Psoas muscle (tissue), 8 donors: ENCODE measurements around the gene COG1. TPM values are rescaled to one million over a fixed set of nuclear protein-coding genes. Genes with fewer than 3 reads are reported as not detected.

Experiments used
- ATAC-seq, 4 donors: fragments of 200-7000 bp; cut with Tn5 transposase; one replicate each; pipeline ENCODE4 v1.9.1; 2020; ENCODE audit warnings: moderate library complexity in 3 of 4, mild to moderate bottlenecking in 2 of 4
- DNase-seq, 2 donors: peaks; one replicate each; pipeline ENCODE4 v3.0.0-alpha.2; 2020
- H3K27ac ChIP-seq: fragments of 200-600 bp; one replicate; pipeline ENCODE4 v1.8.0; 2022
- H3K27me3 ChIP-seq, 3 donors: fragments of 200-600 bp in 1 of 3; one replicate each; pipeline versions ENCODE4 v1.6.1 to v1.8.0; 2013 to 2022; ENCODE audit warnings: low read length in 2 of 3, mild to moderate bottlenecking in 2 of 3, moderate library complexity in 1 of 3; ENCODE audit not compliant: insufficient read depth in 3 of 3
- H3K36me3 ChIP-seq, 2 donors: fragments of 200-600 bp in 1 of 2; one replicate each; pipeline versions ENCODE4 v1.6.1 to v1.8.0; 2013 to 2022; ENCODE audit warnings: low read depth in 1 of 2, mild to moderate bottlenecking in 1 of 2, moderate library complexity in 1 of 2; ENCODE audit not compliant: insufficient read depth in 1 of 2
- H3K4me1 ChIP-seq: fragments of 200-600 bp; one replicate; pipeline ENCODE4 v1.8.0; 2022
- H3K4me3 ChIP-seq: fragments of 200-600 bp; one replicate; pipeline ENCODE4 v1.8.0; 2022; ENCODE audit warnings: mild to moderate bottlenecking
- H3K9me3 ChIP-seq: fragments of 200-600 bp; one replicate; pipeline ENCODE4 v1.8.0; 2022
- WGBS, 3 donors: extraction: QIAGEN DNeasy Blood & Tissue Kit; methylation state at CpG; one replicate each; pipeline versions ENCODE4 v1.1.6 to v1.1.7; 2013; 5-methylcytosine and 5-hydroxymethylcytosine counted together
- intact Hi-C, 2 donors: fragments of 100-400 bp; cut with DNase I; formaldehyde crosslinking; loops; one replicate each; pipeline versions ENCODE4 v1.11.0 to v1.14.2; 2022
- polyA plus RNA-seq, 3 donors: library from polyadenylated mRNA; stranded (reverse); fragments of 200-250 nt; gene quantifications; one replicate each; pipeline ENCODE4 v1.2.3, GENCODE V29; 2013
- total RNA-seq, 4 donors: library from RNA; stranded (reverse); fragmentation: NEBNext Ultra II Directional in 2 of 4; extraction: Animal tissue kit (Norgen Biotek cat#: 25700) in 2 of 4; gene quantifications; one replicate each; pipeline versions ENCODE4 v1.2.1 to v1.2.4, GENCODE V29; 2021 to 2023
- TF ChIP-seq, protein P1 (sequence below): fragments of 200-600 bp; IDR thresholded peaks from one replicate; pipeline ENCODE4 v1.8.0; 2022; ENCODE audit warnings: antibody characterized with exemption
- donor health status: healthy with polysubstance abuse.
- donor health status: DM: no; HTN: no; CAD: no; lungs with moderate emphysema.
- donor health status: Bipolar disorder and iron deficiency.
- donor health status: healthy.
- donor health status: DM: yes; HTN: yes; CAD: no.
- donor health status: DM: no; HTN: no; CAD: no.
- donor health status: DM: no; HTN: no; CAD: no.
- donor health status: DM: yes; HTN: yes; CAD: no.

Gene COG1
- total and polyA plus RNA-seq, 7 donors: 28.9 to 61.9 (median 48.4) TPM

DNA sequence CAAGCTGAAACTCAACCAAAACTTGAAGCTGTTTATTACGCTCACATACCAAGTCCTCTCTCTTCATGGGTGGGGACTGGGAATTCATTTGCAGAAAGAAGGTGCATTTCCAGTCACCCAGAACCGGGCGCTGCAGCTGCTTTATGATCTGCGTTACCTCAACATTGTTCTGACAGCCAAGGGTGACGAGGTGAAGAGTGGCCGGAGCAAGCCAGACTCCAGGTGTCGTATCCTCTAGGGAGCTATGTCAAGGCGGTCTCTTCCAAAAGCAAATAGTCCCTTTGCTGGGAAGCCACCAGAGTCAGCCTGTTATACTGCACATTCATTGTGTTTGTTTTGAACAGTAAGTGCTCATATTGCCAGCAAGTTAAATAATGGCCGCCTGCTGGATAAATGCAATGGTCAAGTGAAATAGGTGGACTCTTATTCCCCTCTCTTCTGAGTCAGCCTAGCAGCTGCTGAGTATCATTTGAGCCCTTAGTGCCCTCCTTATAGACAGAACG lies 12.7 kb downstream of the COG1 start:
- intact Hi-C loops: no loop called here
- Histone ChIP-seq H3K9me3 (no peaks in the 10 kb centered on the region), H3K27ac (no peak overlapping the region), H3K36me3 (peaks cover 27 to 100% of the 10 kb centered on the region in 2 donors), H3K4me1 (peaks cover 5% of the 10 kb centered on the region), H3K27me3 (no peaks in the 10 kb centered on the region), H3K4me3 (no peak overlapping the region)
- TF ChIP-seq, protein P1, sequence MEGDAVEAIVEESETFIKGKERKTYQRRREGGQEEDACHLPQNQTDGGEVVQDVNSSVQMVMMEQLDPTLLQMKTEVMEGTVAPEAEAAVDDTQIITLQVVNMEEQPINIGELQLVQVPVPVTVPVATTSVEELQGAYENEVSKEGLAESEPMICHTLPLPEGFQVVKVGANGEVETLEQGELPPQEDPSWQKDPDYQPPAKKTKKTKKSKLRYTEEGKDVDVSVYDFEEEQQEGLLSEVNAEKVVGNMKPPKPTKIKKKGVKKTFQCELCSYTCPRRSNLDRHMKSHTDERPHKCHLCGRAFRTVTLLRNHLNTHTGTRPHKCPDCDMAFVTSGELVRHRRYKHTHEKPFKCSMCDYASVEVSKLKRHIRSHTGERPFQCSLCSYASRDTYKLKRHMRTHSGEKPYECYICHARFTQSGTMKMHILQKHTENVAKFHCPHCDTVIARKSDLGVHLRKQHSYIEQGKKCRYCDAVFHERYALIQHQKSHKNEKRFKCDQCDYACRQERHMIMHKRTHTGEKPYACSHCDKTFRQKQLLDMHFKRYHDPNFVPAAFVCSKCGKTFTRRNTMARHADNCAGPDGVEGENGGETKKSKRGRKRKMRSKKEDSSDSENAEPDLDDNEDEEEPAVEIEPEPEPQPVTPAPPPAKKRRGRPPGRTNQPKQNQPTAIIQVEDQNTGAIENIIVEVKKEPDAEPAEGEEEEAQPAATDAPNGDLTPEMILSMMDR: no peak
- DNase-seq (peak in 1 of 2 donors; percentile 2), ATAC-seq (no peak)
- 75 to 85% (median 84%) methylated on average over 10 of the region's 10 CpGs for WGBS, 3 donors

DNA sequence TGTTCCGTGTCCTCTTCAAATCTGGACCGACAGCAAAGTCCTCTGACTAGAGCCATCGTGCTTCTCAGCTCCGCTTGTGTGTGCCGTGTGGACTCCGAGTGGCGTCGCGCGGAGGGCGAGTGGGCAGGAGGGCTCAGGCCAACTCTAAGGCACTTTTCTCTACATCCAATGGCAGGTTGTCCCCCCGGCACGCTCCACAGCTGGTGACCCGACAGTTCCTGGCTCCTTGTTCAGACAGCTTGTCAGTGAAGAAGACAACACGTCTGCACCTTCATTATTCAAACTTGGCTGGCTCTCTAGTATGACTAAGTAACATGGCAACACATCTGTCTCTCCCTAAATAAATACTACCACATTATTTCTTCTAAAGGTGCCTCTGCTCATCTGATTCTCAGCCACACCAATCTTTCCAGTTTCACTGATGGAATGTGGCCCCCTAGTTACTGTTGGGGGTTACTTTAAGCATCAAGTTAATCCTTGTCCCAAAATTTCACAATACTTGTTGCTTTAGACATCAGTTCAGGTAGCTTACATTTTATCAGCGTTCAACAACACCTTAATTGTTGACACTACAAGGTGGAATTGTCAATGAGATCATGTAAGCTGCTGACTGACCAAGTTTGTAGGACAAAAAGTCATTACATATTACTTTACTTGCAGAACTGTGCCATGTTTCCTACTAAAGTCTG lies 15.4 kb downstream of the COG1 start:
- Histone ChIP-seq H3K4me1 (peaks cover 5% of the 10 kb centered on the region), H3K4me3 (no peak overlapping the region), H3K27me3 (no peaks in the 10 kb centered on the region), H3K9me3 (no peaks in the 10 kb centered on the region), H3K27ac (peak overlapping the region; percentile 48), H3K36me3 (peaks cover 23 to 77% of the 10 kb centered on the region in 2 donors)
- DNase-seq: peak in 1 of 2 donors; percentile 16
- WGBS, 3 donors: 75 to 84% (median 77%) methylated on average over 16 of the region's 16 CpGs
- intact Hi-C loops: no loop called here
- peak; percentile 46 to 84 (median 65) for ATAC-seq
- TF ChIP-seq, protein P1: no peak

DNA sequence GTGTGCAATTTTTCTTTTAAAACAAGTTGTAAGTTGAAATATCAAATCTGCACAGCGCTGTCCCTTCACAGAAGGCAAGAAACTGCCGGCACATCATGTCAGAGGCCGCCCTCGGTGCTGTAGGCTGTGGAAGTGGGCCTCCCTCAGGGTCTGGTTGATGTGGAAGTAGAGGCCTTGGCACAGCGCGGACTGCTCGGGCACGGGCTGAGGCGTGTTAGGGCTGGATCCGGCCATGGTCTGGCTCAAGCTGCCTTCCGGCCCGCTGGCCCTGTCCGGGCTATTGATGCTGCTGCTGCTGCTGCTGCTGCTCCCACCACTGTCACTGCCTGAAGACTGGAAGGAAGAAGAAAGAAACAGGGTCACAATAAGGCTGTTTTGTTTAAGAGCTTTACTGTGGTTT lies 16.6 kb downstream of the COG1 start:
- Histone ChIP-seq H3K36me3 (peaks cover 16 to 73% of the 10 kb centered on the region in 2 donors), H3K27ac (no peak overlapping the region), H3K9me3 (no peaks in the 10 kb centered on the region), H3K27me3 (no peaks in the 10 kb centered on the region), H3K4me1 (peaks cover 5% of the 10 kb centered on the region), H3K4me3 (no peak overlapping the region)
- 90 to 95% (median 90%) methylated on average over 13 of the region's 13 CpGs for WGBS, 3 donors
- ATAC-seq (peak in 1 of 4 donors; percentile 18), DNase-seq (peak in 1 of 2 donors; percentile 4)
- TF ChIP-seq, protein P1: no peak
- intact Hi-C loops: no loop called here

DNA sequence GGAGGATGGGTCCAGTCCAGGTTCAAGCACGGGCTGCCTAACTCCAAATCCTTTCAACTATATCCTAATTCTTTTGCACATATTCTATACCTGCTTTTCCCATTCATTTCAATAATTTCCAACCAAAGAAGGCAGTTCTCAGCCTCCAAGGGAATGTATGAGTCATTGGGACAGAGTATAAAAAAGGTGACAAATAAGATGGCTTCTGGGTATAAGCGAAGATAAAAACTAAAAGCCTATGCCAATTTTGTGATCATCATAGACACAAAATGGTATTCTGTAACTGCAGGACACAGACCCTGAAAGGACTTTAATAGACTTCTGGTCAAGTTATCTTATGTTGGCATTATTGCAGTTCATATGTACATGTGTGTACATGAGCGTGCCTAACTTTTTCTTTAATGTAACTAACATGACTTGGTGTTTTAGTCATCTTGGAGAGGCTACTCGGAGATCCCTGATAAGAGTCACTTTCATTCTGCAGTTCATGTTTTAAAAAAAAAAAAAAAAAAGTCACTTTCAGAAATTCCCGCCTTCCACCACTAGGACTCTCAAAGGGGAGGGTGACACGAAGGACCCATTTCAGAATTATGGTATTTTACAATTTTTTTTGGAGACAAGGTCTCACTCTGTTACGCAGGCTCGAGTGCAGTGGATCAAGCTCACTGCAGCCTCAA lies 17.3 kb downstream of the COG1 start:
- Histone ChIP-seq H3K27ac (no peak overlapping the region), H3K4me3 (no peak overlapping the region), H3K4me1 (peaks cover 5% of the 10 kb centered on the region), H3K36me3 (peaks cover 16 to 71% of the 10 kb centered on the region in 2 donors), H3K27me3 (no peaks in the 10 kb centered on the region), H3K9me3 (no peaks in the 10 kb centered on the region)
- intact Hi-C loops: no loop called here
- 79 to 85% (median 84%) methylated on average over 8 of the region's 8 CpGs for WGBS, 3 donors
- ATAC-seq (no peak), DNase-seq (no peak)
- TF ChIP-seq, protein P1: peak; percentile 11
